HepG2 (cell line): ENCODE measurements around the gene TCF23. TPM values are rescaled to one million over a fixed set of nuclear protein-coding genes. Genes with fewer than 3 reads are reported as not detected.

Experiments
- ATF7-NPFF ChIP-seq: sonication (generic); formaldehyde crosslinking; IDR thresholded peaks from 2 replicates; pipeline ENCODE4 v1.8.1; 2023; ENCODE audit warnings: mild to moderate bottlenecking, low read depth, missing genetic modification reagents, moderate library complexity
- FUBP1 ChIP-seq: sonication (generic); formaldehyde crosslinking; IDR thresholded peaks from 2 replicates; pipeline ENCODE4 v1.5.1; 2020; ENCODE audit warnings: missing genetic modification reagents, mild to moderate bottlenecking, borderline replicate concordance
- GABPB1 ChIP-seq: IDR thresholded peaks from 2 replicates; pipeline ENCODE4 v1.6.1; 2016; ENCODE audit warnings: mild to moderate bottlenecking, missing genetic modification reagents, moderate library complexity, missing compliant biosample characterization
- HNF1A ChIP-seq, 2 experiments: sonication (generic) in 1 of 2; formaldehyde crosslinking in 1 of 2; IDR thresholded peaks; 2 replicates each; pipeline versions ENCODE4 v1.4.0 to v1.6.1; 2016 to 2020; ENCODE audit warnings: borderline replicate concordance in 1 of 2, low read depth in 1 of 2, mild to moderate bottlenecking in 1 of 2, missing genetic modification reagents in 1 of 2
- REST ChIP-seq, 2 experiments: IDR thresholded peaks; 2 replicates each; pipeline ENCODE4 v1.6.1; 2011 to 2012; ENCODE audit warnings: low read length in 2 of 2, borderline replicate concordance in 1 of 2, low read depth in 1 of 2, mild to moderate bottlenecking in 1 of 2, moderate library complexity in 1 of 2
- TEAD2 ChIP-seq: sonication (generic); formaldehyde crosslinking; IDR thresholded peaks from 2 replicates; pipeline ENCODE4 v1.9.0; 2021; ENCODE audit warnings: missing genetic modification reagents
- ZNF687 ChIP-seq: sonication (generic); formaldehyde crosslinking; IDR thresholded peaks from 2 replicates; pipeline ENCODE4 v1.5.1; 2020; ENCODE audit warnings: mild to moderate bottlenecking, missing genetic modification reagents, moderate library complexity
- ZXDC ChIP-seq: sonication (generic); formaldehyde crosslinking; IDR thresholded peaks from 2 replicates; pipeline ENCODE4 v1.5.0; 2020; ENCODE audit warnings: mild to moderate bottlenecking, missing genetic modification reagents
- polyA plus RNA-seq, 8 experiments: library from polyadenylated mRNA; depleted of rRNA in 3 of 8; stranded (reverse) in 7 of 8; unstranded in 1 of 8; fragments of >200 nt; fragmentation: Illumina TruSeq in 4 of 8; extraction: Trizol in 4 of 8; gene quantifications; 2 replicates each; pipeline versions ENCODE4 v1.2.1 to v1.2.3, GENCODE V29; 2011 to 2016; ENCODE audit warnings: low read depth in 4 of 8, missing spikeins in 1 of 8, mixed read lengths in 1 of 8; ENCODE audit not compliant: insufficient read depth in 1 of 8
- total RNA-seq, 5 experiments: library from RNA; depleted of rRNA; stranded (reverse); fragments of >200 nt; fragmentation: Illumina TruSeq; extraction: Trizol; gene quantifications; 2 replicates each; pipeline ENCODE4 v1.2.3, GENCODE V29; 2016; ENCODE audit warnings: low read depth in 1 of 5

Gene TCF23
- total and polyA plus RNA-seq, 2 of the 13 experiments (the other 11 are each of a cell fraction or from before 2014, with no cell fraction given): 0.02 to 1.4 TPM

GRCh38 chr2:27133905-27134780 is 14.7 kb upstream of the TCF23 start, which contains the start of gene PREB (continued):
- TF ChIP-seq FUBP1: no peak
- TF ChIP-seq ZNF687 (CRISPR knock-in tag): peak; percentile 89
- TF ChIP-seq HNF1A (IDR thresholded peaks at IDR 0.05; ENCODE audit: low read depth): no peak
- 0 out of 2 replicates have a peak, but pooled peaks have one; percentile 18 for TF ChIP-seq HNF1A (CRISPR knock-in tag; IDR thresholded peaks at IDR 0.05; ENCODE audit: borderline replicate concordance)
- TF ChIP-seq ATF7-NPFF: peak; percentile 94
- TF ChIP-seq GABPB1 (CRISPR knock-in tag): peak; percentile 88
- peak in 1 of 2 experiments; percentile 7; a peak in 1 of 4 replicates for TF ChIP-seq REST (IDR thresholded peaks at IDR 0.05; ENCODE audit: borderline replicate concordance in 1 of 2, low read depth in 1 of 2, low read length in 2 of 2)
- no peak for TF ChIP-seq ZXDC
- TF ChIP-seq TEAD2 (CRISPR knock-in tag): no peak
